ENCODE measurements around the gene CADM2.

Gene CADM2

GRCh38 chr3:85576697-85577200 lies 618.0 kb downstream of the CADM2 start:
- no peak for DNase-seq

DNA sequence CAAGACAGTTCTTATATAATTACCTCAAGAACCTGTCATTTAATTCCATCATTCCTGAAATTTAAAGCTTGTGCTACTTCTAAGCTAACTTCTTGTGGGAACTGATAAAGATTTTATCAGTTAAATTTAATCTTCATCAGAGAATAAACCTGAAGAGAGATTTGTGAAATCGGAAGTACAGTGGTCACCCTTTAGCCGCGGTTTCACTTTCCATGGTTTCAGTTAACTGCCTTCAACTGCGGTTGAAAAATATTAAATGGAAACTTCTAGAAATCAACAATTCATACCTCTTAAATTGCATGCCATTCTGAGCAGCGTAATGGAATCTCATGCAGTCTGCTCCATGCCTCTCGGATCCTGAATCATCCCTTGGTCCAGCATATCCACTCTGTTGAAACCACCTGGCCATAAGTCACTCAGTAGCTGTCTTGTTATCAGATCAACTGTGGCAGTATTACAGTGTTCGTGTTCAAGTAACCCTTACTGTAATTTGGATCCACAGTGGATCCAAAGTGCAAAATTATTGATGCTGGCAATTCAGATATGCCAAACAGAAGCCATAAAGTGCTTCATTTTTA lies 626.1 kb downstream of the CADM2 start:
- no peak for DNase-seq

GRCh38 chr3:85586018-85586417 lies 627.2 kb downstream of the CADM2 start:
- DNase-seq, result no peak

GRCh38 chr3:85589145-85589544 lies 630.4 kb downstream of the CADM2 start:
- no peak for DNase-seq

- no peak for DNase-seq
Measured at GRCh38 chr3:85591451-85591850, 632.7 kb downstream of the CADM2 start.

DNA sequence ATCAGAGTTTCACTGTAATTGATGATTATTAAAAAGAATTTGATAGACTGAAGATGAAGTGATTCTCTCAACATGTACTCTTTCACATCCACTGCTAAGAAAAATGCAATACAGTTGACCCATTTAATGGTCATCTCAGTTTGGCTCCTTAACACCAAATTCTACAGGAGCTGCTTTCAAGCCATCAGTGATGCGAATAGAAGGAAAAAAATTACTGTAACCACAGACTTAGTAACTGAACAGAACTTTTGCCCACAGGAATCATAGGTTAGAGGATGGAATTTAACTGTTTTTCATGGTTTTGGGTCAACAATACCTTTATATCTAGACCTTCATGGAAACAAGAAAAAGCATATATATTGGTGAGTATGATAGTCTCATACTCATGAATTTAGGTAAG lies 633.5 kb downstream of the CADM2 start:
- no peak for DNase-seq

GRCh38 chr3:85594676-85595075 lies 635.9 kb downstream of the CADM2 start:
- DNase-seq, result no peak

GRCh38 chr3:85603378-85603777 lies 644.6 kb downstream of the CADM2 start:
- no peak for DNase-seq

DNA sequence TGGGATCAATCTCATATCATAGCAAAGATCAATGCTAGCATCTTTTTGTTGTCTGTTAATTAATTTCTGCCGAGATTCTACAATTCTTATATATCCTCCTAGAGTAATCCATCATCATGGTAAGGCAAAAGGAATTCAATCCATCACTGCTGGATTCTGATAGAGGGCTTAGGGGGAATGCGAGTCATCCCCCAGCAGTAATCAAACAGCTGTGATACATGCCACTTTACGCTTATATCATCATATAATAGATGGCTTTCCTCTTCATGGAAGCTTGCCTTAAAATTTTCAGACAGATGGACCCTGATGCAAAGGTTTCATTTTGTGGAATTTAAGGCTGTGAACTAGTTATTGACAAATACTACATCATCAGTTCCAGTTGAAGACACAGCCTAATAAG lies 645.9 kb downstream of the CADM2 start:
- DNase-seq, result no peak

GRCh38 chr3:85605066-85605465 lies 646.3 kb downstream of the CADM2 start:
- DNase-seq, result no peak

DNA sequence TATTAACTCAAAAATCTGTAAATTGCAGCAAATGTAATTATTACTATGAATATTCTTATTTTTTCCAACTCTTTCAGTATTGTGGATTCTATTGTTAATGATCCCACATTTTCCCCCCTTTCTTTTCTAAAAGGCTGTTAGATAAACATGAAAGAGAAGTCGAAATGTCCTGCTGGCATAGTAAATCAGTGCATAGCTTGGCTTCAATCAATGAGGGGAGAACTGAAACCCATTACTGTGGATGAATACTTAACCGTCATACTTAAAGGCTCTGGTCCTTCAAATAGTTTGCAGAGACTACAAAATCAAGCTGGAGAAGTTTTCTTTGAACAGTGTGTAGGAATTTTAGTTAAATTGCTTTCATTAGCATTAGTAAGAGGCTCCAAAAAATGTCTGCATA lies 667.9 kb downstream of the CADM2 start:
- DNase-seq, result no peak

GRCh38 chr3:85627932-85628331 lies 669.1 kb downstream of the CADM2 start:
- no peak for DNase-seq

DNA sequence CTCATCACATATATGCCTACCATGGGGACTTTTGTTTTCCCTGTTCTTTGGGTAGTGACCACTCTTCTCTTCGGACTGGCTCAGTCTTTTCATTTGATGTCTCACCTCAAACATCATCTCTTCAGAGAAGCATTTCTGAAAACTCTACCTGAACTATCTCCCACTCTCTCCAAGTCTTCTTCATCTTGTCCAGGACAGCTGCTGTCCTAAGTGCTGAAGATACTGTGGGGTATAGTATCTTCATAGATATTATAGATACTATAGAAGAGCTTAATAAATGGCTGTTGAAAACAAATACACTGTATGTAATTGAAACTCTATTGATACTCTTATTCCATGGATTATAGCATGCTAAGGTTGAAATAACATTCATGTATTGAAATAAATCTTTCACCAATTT lies 672.3 kb downstream of the CADM2 start:
- DNase-seq, result no peak

DNA sequence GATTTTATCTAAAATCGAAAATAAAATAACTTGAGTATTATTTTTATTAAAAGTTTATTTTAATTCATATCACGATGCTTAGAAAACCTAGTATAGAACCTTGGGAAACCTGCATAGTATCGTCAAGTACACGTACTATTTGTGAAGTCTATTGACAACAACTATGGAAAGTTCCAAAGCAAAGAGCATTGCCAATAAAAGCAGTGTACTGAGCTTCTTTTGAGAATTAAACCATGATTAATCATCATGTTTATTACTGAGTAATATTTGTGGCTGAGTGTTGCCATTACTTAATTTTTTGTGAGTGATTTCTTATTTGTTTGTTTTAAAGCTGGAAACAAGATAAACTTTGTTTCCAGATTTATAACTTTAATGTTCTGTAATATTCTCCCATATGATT lies 674.1 kb downstream of the CADM2 start:
- DNase-seq, result no peak

DNA sequence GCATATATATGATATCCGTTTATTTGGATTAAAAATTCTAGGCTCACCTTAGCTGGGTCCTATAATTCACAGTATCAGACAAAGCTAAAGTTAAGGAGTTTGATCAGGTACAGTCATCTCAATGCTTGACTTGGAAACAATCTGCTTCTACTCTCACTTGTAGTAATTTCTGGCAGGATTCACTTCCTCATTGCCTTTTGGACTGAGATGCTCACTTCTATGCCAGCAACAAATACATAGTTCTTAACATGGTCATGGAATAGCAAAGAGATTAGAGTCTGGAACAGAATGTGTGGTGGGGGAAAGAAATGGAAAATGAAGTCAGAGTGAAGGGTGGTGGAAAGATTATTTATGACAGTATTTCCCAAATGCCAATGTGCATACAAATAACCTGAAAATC lies 693.6 kb downstream of the CADM2 start:
- no peak for DNase-seq

DNA sequence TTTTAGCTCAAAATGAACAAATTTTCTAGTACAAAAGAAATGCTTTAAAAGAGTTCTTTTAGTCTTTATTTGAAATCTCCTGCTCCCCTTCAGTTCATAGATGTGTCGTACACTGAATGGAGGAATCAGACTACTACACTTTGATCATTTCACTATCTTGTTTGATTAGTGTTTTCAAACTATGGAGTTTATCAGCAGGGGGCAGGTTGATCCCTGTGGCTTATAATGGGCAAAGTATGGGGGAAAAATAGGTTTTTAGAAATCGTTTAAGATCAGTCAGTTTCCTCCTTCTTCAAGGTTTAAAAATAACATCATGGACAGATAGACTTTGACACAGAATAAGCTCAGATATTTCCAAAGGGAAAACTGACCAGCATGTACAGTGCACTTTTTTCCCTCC lies 701.7 kb downstream of the CADM2 start:
- no peak for DNase-seq

- no peak for DNase-seq
Measured at GRCh38 chr3:85662462-85662861, 703.7 kb downstream of the CADM2 start.

DNA sequence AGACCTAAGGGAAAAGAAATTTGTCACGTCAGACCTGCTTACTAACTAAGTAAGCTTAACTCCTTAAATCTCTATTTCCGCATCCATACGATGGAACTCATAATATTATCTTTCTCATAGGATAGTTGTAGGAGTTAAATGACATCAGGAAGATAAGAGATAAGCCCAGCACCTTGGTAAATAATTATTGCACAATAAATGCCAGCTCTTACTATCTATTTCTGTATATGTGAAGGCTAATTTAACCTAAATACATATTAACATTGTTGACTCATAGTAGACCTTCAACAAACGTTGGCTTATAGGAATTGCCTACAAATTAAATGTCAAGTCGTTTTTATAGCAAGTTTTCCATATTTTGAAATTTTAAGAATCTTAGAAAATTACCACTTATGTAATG lies 709.0 kb downstream of the CADM2 start:
- DNase-seq, result no peak

DNA sequence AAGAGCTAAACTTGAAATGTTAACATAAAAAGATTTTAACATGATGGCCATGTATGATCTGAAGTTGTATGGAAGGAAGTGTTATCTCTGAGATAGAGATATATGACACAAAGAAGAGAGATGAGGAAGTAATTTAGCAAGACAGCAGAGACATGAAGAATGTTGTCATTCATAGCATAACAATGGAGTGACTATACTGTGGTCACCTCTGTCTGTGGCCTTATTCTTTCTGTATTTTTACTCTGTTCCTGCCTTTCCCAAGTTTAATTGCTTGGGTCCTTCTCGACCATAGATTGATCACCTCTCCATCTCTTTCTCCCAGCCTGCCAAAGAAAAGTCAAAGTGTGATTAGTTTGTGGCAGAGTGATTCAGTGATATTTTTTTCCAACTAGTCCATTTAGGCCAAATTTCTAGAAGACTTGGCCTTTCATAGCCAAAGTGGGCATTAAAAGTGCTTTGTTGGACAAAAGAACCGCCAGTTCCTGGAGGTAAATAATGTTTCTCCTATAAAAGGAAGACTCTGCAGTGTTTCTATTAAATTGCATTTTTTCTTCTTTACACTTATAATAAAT lies 711.9 kb downstream of the CADM2 start:
- no peak for DNase-seq

DNA sequence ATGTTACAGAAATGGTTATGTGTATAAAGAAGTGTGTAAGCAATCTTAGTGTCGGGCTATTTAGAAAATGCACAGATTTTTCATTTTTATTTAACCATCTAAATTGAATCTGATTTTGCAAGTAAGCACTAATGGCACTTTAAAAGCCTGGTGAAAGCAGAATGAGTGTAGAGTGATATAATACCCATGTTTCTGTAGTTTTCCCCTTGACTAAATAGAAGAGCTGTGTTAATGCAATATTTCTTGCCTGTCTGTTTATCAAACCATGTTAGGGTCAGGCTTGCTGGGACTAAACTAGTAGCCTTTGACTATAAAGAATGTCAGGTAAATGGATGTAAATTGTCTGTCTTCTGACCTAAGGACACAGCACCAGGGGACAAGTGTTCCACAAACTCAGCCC lies 714.0 kb downstream of the CADM2 start:
- DNase-seq, result no peak

DNA sequence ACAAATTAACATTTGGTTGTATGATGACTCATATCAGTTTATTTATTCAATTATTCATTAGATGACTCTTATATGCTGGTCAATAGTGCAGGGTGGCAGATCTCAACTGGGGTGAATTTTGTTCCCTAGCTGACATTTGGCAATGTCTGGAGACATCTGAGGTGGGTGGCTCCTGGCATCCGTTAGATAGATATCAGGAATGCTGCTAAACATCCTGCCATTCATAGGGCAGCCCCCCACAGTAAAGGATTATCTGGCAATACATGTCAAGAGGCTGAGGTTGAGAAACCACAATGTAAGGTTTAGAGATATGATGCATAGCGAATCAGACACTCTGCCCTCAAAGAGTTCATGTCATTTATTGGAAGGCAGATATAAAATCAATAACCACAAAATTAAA lies 719.9 kb downstream of the CADM2 start:
- no peak for DNase-seq

GRCh38 chr3:85681906-85682305 lies 723.1 kb downstream of the CADM2 start:
- DNase-seq, result no peak

DNA sequence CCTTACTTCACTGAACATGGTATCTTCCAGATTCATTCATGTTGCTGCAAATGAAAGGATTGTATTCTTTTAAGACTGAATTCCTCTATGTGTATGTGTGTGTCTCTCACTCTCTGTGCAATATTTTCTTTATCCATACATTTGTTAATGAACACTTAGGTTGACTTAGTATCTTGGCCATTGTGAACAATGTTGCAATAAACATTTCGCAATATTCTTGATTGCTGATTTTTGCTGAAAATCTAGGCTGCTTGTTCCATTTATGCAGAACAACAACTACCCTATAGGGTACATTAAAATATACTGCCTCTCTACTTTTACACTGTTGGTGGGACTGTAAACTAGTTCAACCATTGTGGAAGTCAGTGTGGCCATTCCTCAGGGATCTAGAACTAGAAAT lies 732.4 kb downstream of the CADM2 start:
- DNase-seq, result no peak

GRCh38 chr3:85697156-85697555 lies 738.4 kb downstream of the CADM2 start:
- no peak for DNase-seq

DNA sequence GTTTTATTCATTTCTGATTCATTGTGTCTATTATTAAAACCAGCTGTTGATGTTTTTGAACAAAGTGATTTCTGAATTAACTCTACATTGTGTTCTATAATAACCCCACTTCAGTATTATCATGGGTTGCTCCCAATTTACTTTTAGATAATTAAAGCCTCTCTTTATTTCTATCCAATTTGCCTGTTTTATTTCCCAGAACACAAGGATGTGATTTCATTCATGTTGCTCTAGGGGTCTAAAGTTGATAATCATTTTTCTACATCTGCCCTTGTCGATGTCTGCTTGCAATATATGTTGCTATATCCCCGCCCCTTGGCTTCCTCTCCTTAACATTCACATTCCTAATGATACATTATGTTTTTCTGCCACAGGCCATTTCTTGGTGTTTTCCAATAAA lies 747.3 kb downstream of the CADM2 start:
- DNase-seq, result no peak
